ENCODE measurements around the gene PLD5. TPM values are rescaled to one million over a fixed set of nuclear protein-coding genes. Genes with fewer than 3 reads are reported as not detected.
"Not testable (repeated sequence)": the region's sequence is repeated elsewhere in the genome, so short reads cannot be mapped to it uniquely, and the experiment has no call there.

PLD5 gene
- total and polyA plus RNA-seq, 2 of the 13 experiments (the other 11 are each of a cell fraction or from before 2014, with no cell fraction given): not detected

GRCh38 chr1:242211254-242212022 lies 313.1 kb downstream of the PLD5 start (continued):
- TF ChIP-seq, protein P1, sequence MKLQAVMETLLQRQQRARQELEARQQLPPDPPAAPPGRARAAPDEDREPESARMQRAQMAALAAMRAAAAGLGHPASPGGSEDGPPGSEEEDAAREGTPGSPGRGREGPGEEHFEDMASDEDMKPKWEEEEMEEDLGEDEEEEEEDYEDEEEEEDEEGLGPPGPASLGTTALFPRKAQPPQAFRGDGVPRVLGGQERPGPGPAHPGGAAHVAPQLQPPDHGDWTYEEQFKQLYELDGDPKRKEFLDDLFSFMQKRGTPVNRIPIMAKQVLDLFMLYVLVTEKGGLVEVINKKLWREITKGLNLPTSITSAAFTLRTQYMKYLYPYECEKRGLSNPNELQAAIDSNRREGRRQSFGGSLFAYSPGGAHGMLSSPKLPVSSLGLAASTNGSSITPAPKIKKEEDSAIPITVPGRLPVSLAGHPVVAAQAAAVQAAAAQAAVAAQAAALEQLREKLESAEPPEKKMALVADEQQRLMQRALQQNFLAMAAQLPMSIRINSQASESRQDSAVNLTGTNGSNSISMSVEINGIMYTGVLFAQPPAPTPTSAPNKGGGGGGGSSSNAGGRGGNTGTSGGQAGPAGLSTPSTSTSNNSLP (IDR thresholded peaks at IDR 0.05; ENCODE audit: low read depth, low read length): 0 out of 2 replicates have a peak, but pooled peaks have one; percentile 14
- TF ChIP-seq FOXA1 (IDR thresholded peaks at IDR 0.05) (no peak), FOXA1 (CRISPR knock-in tag; IDR thresholded peaks at IDR 0.05) (peak; percentile 57; the same call in 1 of the 2 replicates), ZNF609 (CRISPR knock-in tag; IDR thresholded peaks at IDR 0.05; ENCODE audit: borderline replicate concordance) (peak; percentile 59; the same call in 1 of the 2 replicates), HNF4G (IDR thresholded peaks at IDR 0.05; ENCODE audit: borderline replicate concordance, low read depth, low read length) (peak; percentile 45; the same call in 1 of the 2 replicates), HNF4G (CRISPR knock-in tag; IDR thresholded peaks at IDR 0.05; ENCODE audit: borderline replicate concordance, low read depth) (no peak), MIXL1 (CRISPR knock-in tag; IDR thresholded peaks at IDR 0.05) (peak; percentile 23; the same call in 1 of the 2 replicates), ISL2 (CRISPR knock-in tag; IDR thresholded peaks at IDR 0.05) (0 out of 2 replicates have a peak, but pooled peaks have one; percentile 26)
- TF ChIP-seq, protein P2, sequence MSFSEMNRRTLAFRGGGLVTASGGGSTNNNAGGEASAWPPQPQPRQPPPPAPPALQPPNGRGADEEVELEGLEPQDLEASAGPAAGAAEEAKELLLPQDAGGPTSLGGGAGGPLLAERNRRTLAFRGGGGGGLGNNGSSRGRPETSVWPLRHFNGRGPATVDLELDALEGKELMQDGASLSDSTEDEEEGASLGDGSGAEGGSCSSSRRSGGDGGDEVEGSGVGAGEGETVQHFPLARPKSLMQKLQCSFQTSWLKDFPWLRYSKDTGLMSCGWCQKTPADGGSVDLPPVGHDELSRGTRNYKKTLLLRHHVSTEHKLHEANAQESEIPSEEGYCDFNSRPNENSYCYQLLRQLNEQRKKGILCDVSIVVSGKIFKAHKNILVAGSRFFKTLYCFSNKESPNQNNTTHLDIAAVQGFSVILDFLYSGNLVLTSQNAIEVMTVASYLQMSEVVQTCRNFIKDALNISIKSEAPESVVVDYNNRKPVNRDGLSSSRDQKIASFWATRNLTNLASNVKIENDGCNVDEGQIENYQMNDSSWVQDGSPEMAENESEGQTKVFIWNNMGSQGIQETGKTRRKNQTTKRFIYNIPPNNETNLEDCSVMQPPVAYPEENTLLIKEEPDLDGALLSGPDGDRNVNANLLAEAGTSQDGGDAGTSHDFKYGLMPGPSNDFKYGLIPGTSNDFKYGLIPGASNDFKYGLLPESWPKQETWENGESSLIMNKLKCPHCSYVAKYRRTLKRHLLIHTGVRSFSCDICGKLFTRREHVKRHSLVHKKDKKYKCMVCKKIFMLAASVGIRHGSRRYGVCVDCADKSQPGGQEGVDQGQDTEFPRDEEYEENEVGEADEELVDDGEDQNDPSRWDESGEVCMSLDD (CRISPR knock-in tag; IDR thresholded peaks at IDR 0.05; ENCODE audit: borderline replicate concordance): no peak

DNA sequence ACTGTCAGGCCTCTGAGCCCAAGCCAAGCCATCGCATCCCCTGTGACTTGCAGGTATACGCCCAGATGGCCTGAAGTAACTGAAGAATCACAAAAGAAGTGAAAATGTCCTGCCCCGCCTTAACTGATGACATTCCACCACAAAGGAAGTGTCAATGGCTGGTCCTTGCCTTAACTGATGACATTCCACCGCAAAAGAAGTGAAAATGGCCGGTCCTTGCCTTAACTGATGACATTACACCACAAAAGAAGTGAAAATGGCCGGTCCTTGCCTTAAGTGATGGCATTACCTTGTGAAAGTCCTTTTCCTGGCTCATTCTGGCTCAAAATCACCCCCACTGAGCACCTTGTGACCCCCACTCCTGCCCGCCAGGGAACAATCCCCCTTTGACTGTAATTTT lies 314.2 kb downstream of the PLD5 start:
- CTCF ChIA-PET (ENCODE audit: low intra/inter-chr PET ratio, low total read pairs); H3K9me3 ChIP-seq (ENCODE audit: low read length); BruUV-seq (replicated peaks); H3K9ac ChIP-seq (ENCODE audit: insufficient read depth, low read depth, low read length); H3K27ac ChIP-seq (ENCODE audit: extremely low read length, insufficient read depth, low read length); H3K36me3 ChIP-seq (replicated peaks in 1 of 2; ENCODE audit: control insufficient read depth in 1 of 2, insufficient read depth in 2 of 2, low read length in 2 of 2); H3K79me2 ChIP-seq (ENCODE audit: insufficient read depth, low read length); ATAC-seq; H4K20me1 ChIP-seq (ENCODE audit: insufficient read depth, low read length); H3K4me2 ChIP-seq (ENCODE audit: low read depth, low read length); DNase-seq (ENCODE audit: low spot score); FAIRE-seq; in situ Hi-C loops (cut with HindIII; ENCODE audit: extremely low pct_ligation_motif_present, low pct_unique_long_range_greater_than_20kb); intact Hi-C loops (cut with micrococcal nuclease; ENCODE audit: unreplicated experiment); H2AFZ ChIP-seq (ENCODE audit: low read length); H3K4me3 ChIP-seq (replicated peaks in 1 of 3; ENCODE audit: insufficient read depth in 1 of 3, low read depth in 2 of 3, low read length in 3 of 3); POLR2A ChIA-PET; H3K27me3 ChIP-seq (ENCODE audit: control insufficient read depth in 1 of 2, insufficient read depth in 2 of 2, low read length in 2 of 2): not testable (repeated sequence)
- peaks cover 15% of the 10 kb centered on the region for H3K4me1 ChIP-seq (ENCODE audit: insufficient read depth, low read length)
- WGBS (ENCODE audit: low lambda C conversion rate): 68% methylated on average over 7 of the region's 7 CpGs
